Fibroblast of lung (primary cell): Measurements from ENCODE around the gene NLGN2. TPM values are rescaled to one million over a fixed set of nuclear protein-coding genes. Genes with fewer than 3 reads are reported as not detected.

Experiments used
- DNase-seq, 2 donors: peaks; one replicate each; pipeline versions ENCODE4 v3.0.0 to v3.0.0-alpha.2; 2010; ENCODE audit warnings: low read depth in 2 of 2
- H2AFZ ChIP-seq: 2 replicates; pipeline ENCODE4 v1.5.1; 2012; ENCODE audit warnings: low read length, control low read depth, inconsistent platforms
- H3K27ac ChIP-seq: 2 replicates; pipeline ENCODE4 v1.5.1; 2011; ENCODE audit warnings: low read length, control low read depth; ENCODE audit not compliant: insufficient read depth
- H3K27me3 ChIP-seq: 2 replicates; pipeline ENCODE4 v1.5.1; 2011; ENCODE audit warnings: mild to moderate bottlenecking, low read length; ENCODE audit not compliant: control insufficient read depth, insufficient read depth
- H3K36me3 ChIP-seq: 2 replicates; pipeline ENCODE4 v1.5.1; 2011; ENCODE audit warnings: low read length; ENCODE audit not compliant: control insufficient read depth, insufficient read depth
- H3K4me1 ChIP-seq: 2 replicates; pipeline ENCODE4 v1.5.1; 2011; ENCODE audit warnings: low read length; ENCODE audit not compliant: control insufficient read depth, insufficient read depth; ENCODE audit errors: extremely low read depth
- H3K4me2 ChIP-seq: 2 replicates; pipeline ENCODE4 v1.5.1; 2011; ENCODE audit warnings: low read length, control low read depth; ENCODE audit not compliant: insufficient read depth; ENCODE audit errors: extremely low read depth
- H3K4me3 ChIP-seq, 4 experiments: fragments of 200-600 bp in 1 of 4; sonication (generic) in 1 of 4; replicated peaks in 1 of 4; 2 replicates each; pipeline ENCODE4 v1.5.1; 2011 to 2016; ENCODE audit warnings: low read length in 4 of 4, low read depth in 3 of 4, mild to moderate bottlenecking in 3 of 4, control low read depth in 2 of 4, inconsistent platforms in 1 of 4, mixed read lengths in 1 of 4; ENCODE audit not compliant: insufficient read depth in 1 of 4; ENCODE audit errors: control extremely low read depth in 1 of 4
- H3K79me2 ChIP-seq: 2 replicates; pipeline ENCODE4 v1.5.1; 2012; ENCODE audit warnings: mild to moderate bottlenecking, low read length, inconsistent platforms; ENCODE audit not compliant: control insufficient read depth, insufficient read depth
- H3K9ac ChIP-seq: 2 replicates; pipeline ENCODE4 v1.5.1; 2011; ENCODE audit warnings: mild to moderate bottlenecking, low read length, control low read depth; ENCODE audit not compliant: insufficient read depth
- H3K9me3 ChIP-seq: 2 replicates; pipeline ENCODE4 v1.5.1; 2012; ENCODE audit warnings: low read depth, low read length; ENCODE audit not compliant: control insufficient read depth, insufficient read depth
- H4K20me1 ChIP-seq: 2 replicates; pipeline ENCODE4 v1.5.1; 2011; ENCODE audit warnings: low read length; ENCODE audit not compliant: control insufficient read depth, insufficient read depth; ENCODE audit errors: extremely low read depth
- EZH2 ChIP-seq: IDR thresholded peaks from 2 replicates; pipeline ENCODE4 v1.5.1; 2012; ENCODE audit warnings: low read length, control low read depth, mild to moderate bottlenecking; ENCODE audit errors: missing control alignments
- polyA plus RNA-seq, 2 donors: library from polyadenylated mRNA; depleted of rRNA in 1 of 2; stranded (reverse) in 1 of 2; unstranded in 1 of 2; fragments of >200 nt; gene quantifications; 2 replicates each; pipeline ENCODE4 v1.2.1, GENCODE V29; 2011 to 2012; ENCODE audit warnings: missing spikeins in 1 of 2
- total RNA-seq: library from RNA; depleted of rRNA; stranded (reverse); fragments of >200 nt; gene quantifications from 2 replicates; pipeline ENCODE4 v1.2.1, GENCODE V29; 2014
- TF ChIP-seq, protein P1 (sequence below), 2 donors: IDR thresholded peaks in 1 of 2; conservative IDR thresholded peaks in 1 of 2; 1 replicate in 1 of 2; 2 replicates in 1 of 2; pipeline ENCODE4 v1.5.1; 2011 to 2012; ENCODE audit warnings: low read length in 2 of 2, control low read depth in 1 of 2, inconsistent platforms in 1 of 2, low read depth in 1 of 2, mild to moderate bottlenecking in 1 of 2

NLGN2 gene
- total and polyA plus RNA-seq, 2 donors (not counting 1 experiment from before 2014, with no cell fraction given): 7.3 to 12.1 TPM

DNA sequence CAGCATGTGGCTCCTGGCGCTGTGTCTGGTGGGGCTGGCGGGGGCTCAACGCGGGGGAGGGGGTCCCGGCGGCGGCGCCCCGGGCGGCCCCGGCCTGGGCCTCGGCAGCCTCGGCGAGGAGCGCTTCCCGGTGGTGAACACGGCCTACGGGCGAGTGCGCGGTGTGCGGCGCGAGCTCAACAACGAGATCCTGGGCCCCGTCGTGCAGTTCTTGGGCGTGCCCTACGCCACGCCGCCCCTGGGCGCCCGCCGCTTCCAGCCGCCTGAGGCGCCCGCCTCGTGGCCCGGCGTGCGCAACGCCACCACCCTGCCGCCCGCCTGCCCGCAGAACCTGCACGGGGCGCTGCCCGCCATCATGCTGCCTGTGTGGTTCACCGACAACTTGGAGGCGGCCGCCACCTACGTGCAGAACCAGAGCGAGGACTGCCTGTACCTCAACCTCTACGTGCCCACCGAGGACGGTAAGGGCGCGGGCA is 645 bp downstream of the NLGN2 start:
- no peaks in the 10 kb centered on the region for H3K27me3 ChIP-seq
- H3K4me3 ChIP-seq: no peak overlapping the region
- no peak overlapping the region for H2AFZ ChIP-seq
- H3K9me3 ChIP-seq: no peaks in the 10 kb centered on the region
- no peaks in the 10 kb centered on the region for H4K20me1 ChIP-seq
- H3K4me2 ChIP-seq: no peak overlapping the region
- no peak for DNase-seq
- peaks cover 5% of the 10 kb centered on the region for H3K4me1 ChIP-seq
- peaks cover 10% of the 10 kb centered on the region for H3K36me3 ChIP-seq
- no peaks in the 10 kb centered on the region for H3K79me2 ChIP-seq
- no peak overlapping the region for H3K27ac ChIP-seq
- TF ChIP-seq, protein P1, sequence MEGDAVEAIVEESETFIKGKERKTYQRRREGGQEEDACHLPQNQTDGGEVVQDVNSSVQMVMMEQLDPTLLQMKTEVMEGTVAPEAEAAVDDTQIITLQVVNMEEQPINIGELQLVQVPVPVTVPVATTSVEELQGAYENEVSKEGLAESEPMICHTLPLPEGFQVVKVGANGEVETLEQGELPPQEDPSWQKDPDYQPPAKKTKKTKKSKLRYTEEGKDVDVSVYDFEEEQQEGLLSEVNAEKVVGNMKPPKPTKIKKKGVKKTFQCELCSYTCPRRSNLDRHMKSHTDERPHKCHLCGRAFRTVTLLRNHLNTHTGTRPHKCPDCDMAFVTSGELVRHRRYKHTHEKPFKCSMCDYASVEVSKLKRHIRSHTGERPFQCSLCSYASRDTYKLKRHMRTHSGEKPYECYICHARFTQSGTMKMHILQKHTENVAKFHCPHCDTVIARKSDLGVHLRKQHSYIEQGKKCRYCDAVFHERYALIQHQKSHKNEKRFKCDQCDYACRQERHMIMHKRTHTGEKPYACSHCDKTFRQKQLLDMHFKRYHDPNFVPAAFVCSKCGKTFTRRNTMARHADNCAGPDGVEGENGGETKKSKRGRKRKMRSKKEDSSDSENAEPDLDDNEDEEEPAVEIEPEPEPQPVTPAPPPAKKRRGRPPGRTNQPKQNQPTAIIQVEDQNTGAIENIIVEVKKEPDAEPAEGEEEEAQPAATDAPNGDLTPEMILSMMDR (conservative IDR thresholded peaks at IDR 0.05 in 1 of 2, IDR thresholded peaks at IDR 0.05 in 1 of 2; ENCODE audit: low read depth in 1 of 2, low read length in 2 of 2): no peak
- no peak for TF ChIP-seq EZH2
- H3K9ac ChIP-seq: no peak overlapping the region

- TF ChIP-seq, protein P1 (conservative IDR thresholded peaks at IDR 0.05 in 1 of 2, IDR thresholded peaks at IDR 0.05 in 1 of 2; ENCODE audit: low read depth in 1 of 2, low read length in 2 of 2): no peak
- TF ChIP-seq EZH2: no peak
- Histone ChIP-seq H3K4me3 (no peak overlapping the region), H4K20me1 (no peaks in the 10 kb centered on the region), H3K27ac (no peak overlapping the region), H3K9me3 (no peaks in the 10 kb centered on the region), H2AFZ (no peak overlapping the region), H3K4me2 (no peak overlapping the region), H3K4me1 (peaks cover 7% of the 10 kb centered on the region), H3K27me3 (no peaks in the 10 kb centered on the region), H3K36me3 (peaks cover 10% of the 10 kb centered on the region), H3K9ac (no peak overlapping the region), H3K79me2 (no peaks in the 10 kb centered on the region)
- no peak for DNase-seq
Observed at GRCh38 chr17:7408863-7409262, 1.2 kb downstream of the NLGN2 start.

GRCh38 chr17:7409716-7410115 is 2.1 kb downstream of the NLGN2 start:
- Histone ChIP-seq H3K9ac (no peak overlapping the region), H3K9me3 (no peaks in the 10 kb centered on the region), H3K4me3 (no peak overlapping the region), H2AFZ (no peak overlapping the region), H3K4me2 (no peak overlapping the region), H3K79me2 (no peaks in the 10 kb centered on the region), H3K36me3 (peaks cover 11% of the 10 kb centered on the region), H4K20me1 (no peaks in the 10 kb centered on the region), H3K4me1 (peaks cover 7% of the 10 kb centered on the region), H3K27ac (no peak overlapping the region), H3K27me3 (no peaks in the 10 kb centered on the region)
- no peak for TF ChIP-seq EZH2
- TF ChIP-seq, protein P1 (conservative IDR thresholded peaks at IDR 0.05 in 1 of 2, IDR thresholded peaks at IDR 0.05 in 1 of 2; ENCODE audit: low read depth in 1 of 2, low read length in 2 of 2): no peak
- DNase-seq: no peak
